Panc1 (cell line): Measurements from ENCODE around the gene ARHGEF6. TPM values are rescaled to one million over a fixed set of nuclear protein-coding genes. Genes with fewer than 3 reads are reported as not detected.

Experiments used
- ATAC-seq: fragments of 200-7000 bp; cut with Tn5 transposase; 2 replicates; pipeline ENCODE4 v1.9.1; 2020; ENCODE audit warnings: mild to moderate bottlenecking, moderate library complexity
- BruUV-seq: library from RNA; stranded (reverse); fragments of 400-500 nt; replicated peaks from 2 replicates; lab custom pipeline; 2021; lab: Mats Ljungman, UMichigan
- CTCF ChIA-PET: fragments of 300-600 bp; sonication (Branson Sonifier 250); formaldehyde crosslinking; loops from one replicate; lab custom pipeline; 2022; ENCODE audit warnings: antibody characterized with exemption; lab: Charles Lee
- POLR2A ChIA-PET: fragments of 300-600 bp; sonication (Branson Sonifier 250); formaldehyde crosslinking; loops from one replicate; lab custom pipeline; 2022; ENCODE audit warnings: antibody characterized with exemption; lab: Charles Lee
- DNase-seq: peaks from one replicate; pipeline ENCODE4 v3.0.0-alpha.2; 2010; ENCODE audit warnings: low read depth, low spot score
- H3K27ac ChIP-seq: 2 replicates; pipeline ENCODE4 v1.5.1; 2011; ENCODE audit warnings: mild to moderate bottlenecking, low read length, inconsistent platforms
- H3K27me3 ChIP-seq: fragments of 200-500 bp; sonication (Bioruptor generic); 2 replicates; pipeline ENCODE4 v1.6.0; 2014; ENCODE audit warnings: low read length, inconsistent platforms; ENCODE audit not compliant: control insufficient read depth, insufficient read depth
- H3K36me3 ChIP-seq: fragments of 200-500 bp; sonication (Bioruptor generic); 2 replicates; pipeline ENCODE4 v1.5.1; 2014; ENCODE audit warnings: inconsistent platforms, mild to moderate bottlenecking, low read length, moderate library complexity; ENCODE audit not compliant: control insufficient read depth, insufficient read depth
- H3K4me1 ChIP-seq: 2 replicates; pipeline ENCODE4 v1.5.1; 2011; ENCODE audit warnings: inconsistent platforms, mild to moderate bottlenecking, low read length, moderate library complexity; ENCODE audit not compliant: control insufficient read depth, insufficient read depth
- H3K4me3 ChIP-seq, 2 experiments: 2 replicates each; pipeline ENCODE4 v1.5.1; 2011 to 2012; ENCODE audit warnings: low read depth in 2 of 2, low read length in 2 of 2, mild to moderate bottlenecking in 2 of 2, inconsistent platforms in 1 of 2, moderate library complexity in 1 of 2
- H3K9me3 ChIP-seq: fragments of 200-500 bp; sonication (Bioruptor generic); 2 replicates; pipeline ENCODE4 v1.5.1; 2014; ENCODE audit warnings: low read depth, mild to moderate bottlenecking, inconsistent platforms, low read length, moderate library complexity; ENCODE audit not compliant: control insufficient read depth, insufficient read depth
- POLR2AphosphoS5 ChIP-seq: IDR thresholded peaks from 2 replicates; pipeline ENCODE4 v1.6.1; 2012; ENCODE audit warnings: mild to moderate bottlenecking, low read depth, low read length, moderate library complexity
- SIN3A ChIP-seq: IDR thresholded peaks from 2 replicates; pipeline ENCODE4 v1.6.1; 2012; ENCODE audit warnings: low read depth, mild to moderate bottlenecking, low read length, moderate library complexity, borderline replicate concordance; ENCODE audit not compliant: insufficient read depth
- TCF7L2 ChIP-seq: IDR thresholded peaks from 2 replicates; pipeline ENCODE4 v1.6.1; 2011; ENCODE audit warnings: mild to moderate bottlenecking, low read depth, low read length, inconsistent platforms
- in situ Hi-C: cut with HindIII; loops from 2 replicates; pipeline ENCODE4 v1.10.0; 2016; ENCODE audit warnings: low sequenced_read_pairs, low pct_unique_long_range_greater_than_20kb
- intact Hi-C: fragments of 100-400 bp; cut with micrococcal nuclease; formaldehyde crosslinking; loops from one replicate; pipeline ENCODE4 v1.10.0; 2022; ENCODE audit not compliant: unreplicated experiment
- total RNA-seq: library from RNA; stranded (reverse); gene quantifications from one replicate; pipeline ENCODE4 v1.2.1, GENCODE V29; 2021; ENCODE audit not compliant: unreplicated experiment
- TF ChIP-seq, protein P1 (sequence below), 2 experiments: IDR thresholded peaks; 2 replicates each; pipeline ENCODE4 v1.6.1; 2011 to 2012; ENCODE audit warnings: low read depth in 2 of 2, control low read depth in 1 of 2, low read length in 1 of 2, mild to moderate bottlenecking in 1 of 2, moderate library complexity in 1 of 2; ENCODE audit not compliant: insufficient read depth in 1 of 2
- TF ChIP-seq, protein P2 (sequence below): fragments of 450-650 bp; IDR thresholded peaks from 2 replicates; pipeline ENCODE4 v1.5.1; 2017; ENCODE audit warnings: mild to moderate bottlenecking

The ARHGEF6 gene
- total RNA-seq, 1 experiment from 2014 or later = 35.5 TPM

DNA sequence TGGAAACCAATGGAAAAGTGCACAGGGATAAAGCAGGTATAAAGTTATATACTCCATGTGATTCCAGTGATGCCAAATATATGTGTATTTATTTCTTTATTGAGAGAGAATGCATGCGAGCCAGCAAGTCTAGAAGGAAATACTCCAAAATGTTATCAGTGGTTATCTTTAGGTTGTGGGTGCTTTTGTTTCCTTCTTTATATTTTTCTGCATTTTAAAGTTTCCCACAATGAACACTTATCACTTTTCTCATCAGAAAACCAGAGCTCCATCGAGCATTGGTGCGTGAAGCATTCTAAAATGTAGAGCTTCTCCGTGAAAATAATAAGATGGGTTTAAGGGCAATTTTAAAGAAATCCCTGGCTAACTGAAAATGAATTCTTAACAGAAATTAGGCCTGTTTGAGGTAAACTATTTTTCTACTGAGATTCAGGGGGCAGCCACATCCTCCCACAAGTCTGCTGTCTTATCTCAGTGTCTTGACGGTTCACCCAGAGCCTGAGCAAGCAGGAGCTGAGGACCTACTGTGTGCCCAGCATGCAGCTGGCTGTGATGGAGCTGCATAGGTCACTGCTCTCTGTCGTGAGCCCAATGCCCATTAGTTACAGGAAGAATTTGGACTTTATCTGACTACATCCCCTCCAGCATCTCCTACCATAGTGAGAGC lies 151.5 kb downstream of the ARHGEF6 start:
- no peak for TF ChIP-seq POLR2AphosphoS5
- TF ChIP-seq TCF7L2 = no peak
- TF ChIP-seq, protein P1, sequence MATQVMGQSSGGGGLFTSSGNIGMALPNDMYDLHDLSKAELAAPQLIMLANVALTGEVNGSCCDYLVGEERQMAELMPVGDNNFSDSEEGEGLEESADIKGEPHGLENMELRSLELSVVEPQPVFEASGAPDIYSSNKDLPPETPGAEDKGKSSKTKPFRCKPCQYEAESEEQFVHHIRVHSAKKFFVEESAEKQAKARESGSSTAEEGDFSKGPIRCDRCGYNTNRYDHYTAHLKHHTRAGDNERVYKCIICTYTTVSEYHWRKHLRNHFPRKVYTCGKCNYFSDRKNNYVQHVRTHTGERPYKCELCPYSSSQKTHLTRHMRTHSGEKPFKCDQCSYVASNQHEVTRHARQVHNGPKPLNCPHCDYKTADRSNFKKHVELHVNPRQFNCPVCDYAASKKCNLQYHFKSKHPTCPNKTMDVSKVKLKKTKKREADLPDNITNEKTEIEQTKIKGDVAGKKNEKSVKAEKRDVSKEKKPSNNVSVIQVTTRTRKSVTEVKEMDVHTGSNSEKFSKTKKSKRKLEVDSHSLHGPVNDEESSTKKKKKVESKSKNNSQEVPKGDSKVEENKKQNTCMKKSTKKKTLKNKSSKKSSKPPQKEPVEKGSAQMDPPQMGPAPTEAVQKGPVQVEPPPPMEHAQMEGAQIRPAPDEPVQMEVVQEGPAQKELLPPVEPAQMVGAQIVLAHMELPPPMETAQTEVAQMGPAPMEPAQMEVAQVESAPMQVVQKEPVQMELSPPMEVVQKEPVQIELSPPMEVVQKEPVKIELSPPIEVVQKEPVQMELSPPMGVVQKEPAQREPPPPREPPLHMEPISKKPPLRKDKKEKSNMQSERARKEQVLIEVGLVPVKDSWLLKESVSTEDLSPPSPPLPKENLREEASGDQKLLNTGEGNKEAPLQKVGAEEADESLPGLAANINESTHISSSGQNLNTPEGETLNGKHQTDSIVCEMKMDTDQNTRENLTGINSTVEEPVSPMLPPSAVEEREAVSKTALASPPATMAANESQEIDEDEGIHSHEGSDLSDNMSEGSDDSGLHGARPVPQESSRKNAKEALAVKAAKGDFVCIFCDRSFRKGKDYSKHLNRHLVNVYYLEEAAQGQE (IDR thresholded peaks at IDR 0.05; ENCODE audit: insufficient read depth in 1 of 2, low read depth in 2 of 2, low read length in 1 of 2) = no peak
- TF ChIP-seq, protein P2, sequence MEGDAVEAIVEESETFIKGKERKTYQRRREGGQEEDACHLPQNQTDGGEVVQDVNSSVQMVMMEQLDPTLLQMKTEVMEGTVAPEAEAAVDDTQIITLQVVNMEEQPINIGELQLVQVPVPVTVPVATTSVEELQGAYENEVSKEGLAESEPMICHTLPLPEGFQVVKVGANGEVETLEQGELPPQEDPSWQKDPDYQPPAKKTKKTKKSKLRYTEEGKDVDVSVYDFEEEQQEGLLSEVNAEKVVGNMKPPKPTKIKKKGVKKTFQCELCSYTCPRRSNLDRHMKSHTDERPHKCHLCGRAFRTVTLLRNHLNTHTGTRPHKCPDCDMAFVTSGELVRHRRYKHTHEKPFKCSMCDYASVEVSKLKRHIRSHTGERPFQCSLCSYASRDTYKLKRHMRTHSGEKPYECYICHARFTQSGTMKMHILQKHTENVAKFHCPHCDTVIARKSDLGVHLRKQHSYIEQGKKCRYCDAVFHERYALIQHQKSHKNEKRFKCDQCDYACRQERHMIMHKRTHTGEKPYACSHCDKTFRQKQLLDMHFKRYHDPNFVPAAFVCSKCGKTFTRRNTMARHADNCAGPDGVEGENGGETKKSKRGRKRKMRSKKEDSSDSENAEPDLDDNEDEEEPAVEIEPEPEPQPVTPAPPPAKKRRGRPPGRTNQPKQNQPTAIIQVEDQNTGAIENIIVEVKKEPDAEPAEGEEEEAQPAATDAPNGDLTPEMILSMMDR = no peak
- no peak for TF ChIP-seq SIN3A

DNA sequence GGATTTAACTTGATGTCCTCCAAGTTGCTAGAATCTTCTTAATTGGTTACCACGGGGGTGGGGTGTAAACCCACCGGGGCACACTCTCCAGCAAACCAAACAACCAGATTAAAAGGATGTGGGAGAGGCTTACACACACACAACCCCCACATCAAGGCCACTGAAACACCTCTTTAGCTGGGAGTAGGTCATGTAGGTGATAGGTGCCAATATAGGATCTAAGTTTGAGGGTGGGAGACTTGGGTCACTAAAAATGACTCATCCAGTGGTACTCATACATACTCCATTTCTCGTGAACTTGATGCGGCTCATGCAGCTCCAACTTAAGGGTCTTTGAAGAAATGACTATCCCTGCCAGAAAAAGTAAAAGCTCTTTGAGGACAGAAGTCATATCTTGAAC lies 153.3 kb downstream of the ARHGEF6 start:
- in situ Hi-C loops (no loop called here), intact Hi-C loops (no loop called here)
- Histone ChIP-seq H3K27me3 (peaks cover 5% of the 10 kb centered on the region), H3K4me1 (no peaks in the 10 kb centered on the region), H3K36me3 (no peaks in the 10 kb centered on the region), H3K4me3 (no peak overlapping the region), H3K27ac (no peak overlapping the region), H3K9me3 (no peaks in the 10 kb centered on the region)
- no peak for ATAC-seq
- ChIA-PET POLR2A (no interaction called here), CTCF (no interaction called here)
- DNase-seq = no peak
- TF ChIP-seq POLR2AphosphoS5 (no peak), TCF7L2 (no peak), SIN3A (no peak)
- TF ChIP-seq, protein P1 (IDR thresholded peaks at IDR 0.05; ENCODE audit: insufficient read depth in 1 of 2, low read depth in 2 of 2, low read length in 1 of 2) = no peak
- TF ChIP-seq, protein P2 = no peak
- no TSS peak for BruUV-seq

More for the DNA sequence above, 151.5 kb downstream of the ARHGEF6 start:
- Histone ChIP-seq H3K9me3 (no peaks in the 10 kb centered on the region), H3K36me3 (no peaks in the 10 kb centered on the region), H3K27ac (no peak overlapping the region), H3K4me3 (no peak overlapping the region), H3K27me3 (peaks cover 5% of the 10 kb centered on the region), H3K4me1 (no peaks in the 10 kb centered on the region)
- ChIA-PET CTCF (no interaction called here), POLR2A (interaction anchor here (0.6 kb wide), 1 partner anchor 84 kb away, joined by 6 read pairs; no protein-coding TSS in a partner anchor)
- in situ Hi-C loops (no loop called here), intact Hi-C loops (no loop called here)
- BruUV-seq = no TSS peak
- ATAC-seq = no peak
- DNase-seq = no peak
